LNCaP clone FGC (cell line): ENCODE results near the gene CILP.
"Not testable (repeated sequence)": the region's sequence is repeated elsewhere in the genome, so short reads cannot be mapped to it uniquely, and the experiment has no call there.

Experiments
- DNase-seq: peaks from one replicate; pipeline ENCODE4 v3.0.0-alpha.2; 2011; ENCODE audit warnings: low read depth
- H3K4me3 ChIP-seq: 2 replicates; pipeline ENCODE4 v1.5.1; 2011; ENCODE audit warnings: mild to moderate bottlenecking, low read depth, low read length, control low read depth
- TF ChIP-seq, protein P1 (sequence below): IDR thresholded peaks from 2 replicates; pipeline ENCODE4 v1.5.1; 2012; ENCODE audit warnings: mild to moderate bottlenecking; ENCODE audit not compliant: control insufficient read depth, insufficient read depth; ENCODE audit errors: extremely low read depth

CILP gene

DNA sequence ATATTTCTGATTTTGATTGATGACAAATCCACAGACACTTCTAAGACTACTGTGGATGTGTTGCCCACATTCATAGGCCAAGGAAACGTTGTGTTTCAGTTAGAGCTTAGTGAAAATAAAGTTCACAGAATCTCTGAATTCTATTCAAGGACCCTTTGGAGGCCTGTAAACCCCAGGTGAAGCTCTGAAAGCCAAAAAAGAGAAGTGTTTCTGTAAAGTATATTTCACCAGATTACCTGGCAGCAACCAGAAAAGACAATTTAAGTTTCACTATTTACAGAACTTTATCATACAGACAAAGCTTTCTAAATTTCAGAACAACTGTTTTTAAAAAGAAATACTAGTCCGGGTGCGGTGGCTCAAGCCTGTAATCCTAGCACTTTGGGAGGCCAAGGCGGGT, 28.7 kb downstream of the CILP start:
- no peak for DNase-seq
- TF ChIP-seq, protein P1, sequence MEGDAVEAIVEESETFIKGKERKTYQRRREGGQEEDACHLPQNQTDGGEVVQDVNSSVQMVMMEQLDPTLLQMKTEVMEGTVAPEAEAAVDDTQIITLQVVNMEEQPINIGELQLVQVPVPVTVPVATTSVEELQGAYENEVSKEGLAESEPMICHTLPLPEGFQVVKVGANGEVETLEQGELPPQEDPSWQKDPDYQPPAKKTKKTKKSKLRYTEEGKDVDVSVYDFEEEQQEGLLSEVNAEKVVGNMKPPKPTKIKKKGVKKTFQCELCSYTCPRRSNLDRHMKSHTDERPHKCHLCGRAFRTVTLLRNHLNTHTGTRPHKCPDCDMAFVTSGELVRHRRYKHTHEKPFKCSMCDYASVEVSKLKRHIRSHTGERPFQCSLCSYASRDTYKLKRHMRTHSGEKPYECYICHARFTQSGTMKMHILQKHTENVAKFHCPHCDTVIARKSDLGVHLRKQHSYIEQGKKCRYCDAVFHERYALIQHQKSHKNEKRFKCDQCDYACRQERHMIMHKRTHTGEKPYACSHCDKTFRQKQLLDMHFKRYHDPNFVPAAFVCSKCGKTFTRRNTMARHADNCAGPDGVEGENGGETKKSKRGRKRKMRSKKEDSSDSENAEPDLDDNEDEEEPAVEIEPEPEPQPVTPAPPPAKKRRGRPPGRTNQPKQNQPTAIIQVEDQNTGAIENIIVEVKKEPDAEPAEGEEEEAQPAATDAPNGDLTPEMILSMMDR, result no peak

DNA sequence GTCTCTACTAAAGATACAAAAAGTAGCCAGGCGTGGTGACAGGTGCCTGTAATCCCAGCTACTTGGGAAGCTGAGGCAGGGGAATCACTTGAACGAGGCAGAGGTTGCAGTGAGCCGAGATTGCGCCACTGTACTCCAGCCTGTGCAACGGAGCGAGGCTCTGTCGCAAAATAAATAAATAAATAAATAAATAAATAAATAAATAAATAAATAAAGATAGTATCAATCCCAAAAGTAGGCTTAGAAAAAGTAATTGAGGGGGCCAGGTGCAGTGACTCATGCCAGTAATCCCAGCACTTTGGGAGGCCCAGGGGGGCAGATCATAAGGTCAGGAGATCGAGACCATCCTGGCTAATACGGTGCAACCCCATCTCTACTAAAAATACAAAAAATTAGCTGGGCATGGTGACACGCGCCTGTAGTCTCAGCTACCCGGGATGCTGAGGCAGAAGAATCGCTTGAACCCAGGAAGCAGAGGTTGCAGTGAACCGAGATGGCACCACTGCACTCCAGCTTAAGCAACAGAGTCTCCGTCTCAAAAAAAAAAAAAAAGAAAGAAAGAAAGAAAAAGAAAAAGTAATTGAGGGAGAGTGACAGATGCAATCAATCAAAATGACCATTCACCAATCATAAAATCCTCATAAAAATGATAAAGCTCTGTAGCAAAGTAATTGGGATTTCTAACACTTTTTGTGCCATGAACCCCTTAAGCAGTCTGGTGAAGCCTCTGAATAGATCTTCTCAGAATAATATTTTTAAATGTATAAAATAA, 29.5 kb downstream of the CILP start:
- not testable (repeated sequence) for H3K4me3 ChIP-seq

More for the DNA sequence above, 28.7 kb downstream of the CILP start:
- no peak overlapping the region for H3K4me3 ChIP-seq

DNA sequence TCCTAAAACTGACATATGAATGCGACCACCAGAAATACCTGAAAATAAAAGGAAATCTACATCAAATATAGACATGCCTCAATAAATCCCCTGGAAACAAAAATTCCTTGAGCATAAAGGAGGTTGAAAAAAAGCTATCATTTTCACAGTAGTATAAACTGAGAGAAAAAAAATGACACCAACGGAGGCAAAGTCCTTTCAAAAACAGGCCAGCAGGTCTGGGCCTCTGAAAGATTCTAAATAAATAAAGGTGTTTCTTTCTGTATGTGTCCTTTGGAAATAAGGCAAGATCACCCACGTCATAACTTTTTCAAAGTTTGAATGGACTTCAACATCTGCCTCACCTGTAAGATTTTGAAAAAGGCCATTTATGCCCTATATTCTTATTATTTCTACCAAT, 31.1 kb downstream of the CILP start:
- DNase-seq, result no peak
- no peak overlapping the region for H3K4me3 ChIP-seq
- TF ChIP-seq, protein P1, result no peak

More for the DNA sequence above, 29.5 kb downstream of the CILP start:
- DNase-seq, result not testable (repeated sequence)

DNA sequence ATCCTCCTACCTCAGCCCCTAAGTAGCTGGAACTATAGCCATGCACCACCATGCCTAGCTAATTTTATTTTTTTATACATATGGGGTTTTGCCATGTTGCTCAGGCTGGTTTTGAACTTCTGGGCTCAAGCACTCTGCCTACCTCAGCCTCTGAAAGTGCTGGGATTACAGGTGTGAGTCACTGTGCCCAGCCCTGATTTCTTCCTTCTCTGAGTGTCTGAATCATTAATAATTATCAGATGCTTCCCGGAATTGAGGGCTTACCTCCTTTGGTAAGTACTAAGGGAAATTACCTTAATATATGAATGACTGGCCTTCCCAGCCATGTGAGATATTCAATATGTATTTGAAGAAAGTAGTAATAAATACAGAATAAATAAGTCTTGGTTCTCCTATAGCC, 33.4 kb downstream of the CILP start:
- TF ChIP-seq, protein P1, result no peak
- no peak for DNase-seq
- no peak overlapping the region for H3K4me3 ChIP-seq

DNA sequence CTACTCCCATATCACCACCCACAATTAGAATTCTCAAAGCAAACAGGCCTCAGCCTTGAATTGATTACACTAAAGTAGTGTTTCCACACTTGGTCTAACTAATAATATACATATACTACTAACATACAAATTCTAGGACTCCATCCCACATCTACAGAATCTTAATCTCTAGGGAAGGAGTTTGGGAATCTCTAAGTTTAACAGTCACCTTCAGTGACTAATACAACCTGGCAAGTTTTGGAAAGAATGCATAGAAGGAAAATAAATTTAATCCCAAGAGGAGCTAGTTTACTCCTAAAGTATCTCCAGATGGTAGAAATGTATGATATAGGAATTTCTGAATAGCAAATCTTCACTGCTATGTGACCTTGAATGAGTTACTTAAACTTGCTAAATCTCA, 35.2 kb downstream of the CILP start:
- DNase-seq, result no peak
- TF ChIP-seq, protein P1, result no peak
- no peak overlapping the region for H3K4me3 ChIP-seq

DNA sequence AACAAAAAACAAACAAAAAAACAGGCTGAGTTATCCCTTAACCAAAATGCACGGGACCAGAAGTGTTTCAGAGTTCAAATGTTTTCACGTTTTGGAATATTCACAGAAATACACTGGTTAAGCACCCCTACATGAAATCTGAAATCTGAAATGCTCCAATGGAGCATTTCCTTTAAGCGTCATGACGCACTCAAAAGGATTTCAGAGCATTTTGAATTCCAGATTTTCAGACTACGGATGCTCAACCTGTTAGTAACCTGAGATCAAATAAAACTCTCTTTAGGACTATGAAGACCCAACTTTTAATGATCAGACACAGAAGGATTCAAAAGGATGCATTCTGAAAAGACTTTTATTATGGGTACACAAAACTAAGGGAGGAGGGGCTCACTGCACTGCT, 35.8 kb downstream of the CILP start:
- no peak overlapping the region for H3K4me3 ChIP-seq
- no peak for DNase-seq
- TF ChIP-seq, protein P1, result no peak

DNA sequence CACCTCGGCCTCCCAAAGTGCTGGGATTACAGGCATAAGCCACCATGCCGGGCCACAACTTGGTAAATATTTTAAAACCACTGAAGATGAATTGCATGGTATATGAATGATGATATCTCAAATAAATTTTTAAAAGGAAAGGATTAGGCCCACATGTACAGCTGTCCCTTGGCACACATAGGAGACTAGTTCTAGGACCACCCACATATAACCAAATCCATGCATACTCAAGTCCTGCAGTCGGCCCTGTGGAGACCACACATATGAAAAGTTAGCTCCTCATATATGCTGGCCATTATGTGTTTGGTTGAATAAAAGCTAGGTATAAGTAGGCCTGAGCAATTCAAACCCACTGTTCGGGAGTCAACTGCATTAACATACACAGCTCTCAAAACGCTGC, 36.8 kb downstream of the CILP start:
- TF ChIP-seq, protein P1, result no peak
- no peak for DNase-seq
- H3K4me3 ChIP-seq, result no peak overlapping the region

DNA sequence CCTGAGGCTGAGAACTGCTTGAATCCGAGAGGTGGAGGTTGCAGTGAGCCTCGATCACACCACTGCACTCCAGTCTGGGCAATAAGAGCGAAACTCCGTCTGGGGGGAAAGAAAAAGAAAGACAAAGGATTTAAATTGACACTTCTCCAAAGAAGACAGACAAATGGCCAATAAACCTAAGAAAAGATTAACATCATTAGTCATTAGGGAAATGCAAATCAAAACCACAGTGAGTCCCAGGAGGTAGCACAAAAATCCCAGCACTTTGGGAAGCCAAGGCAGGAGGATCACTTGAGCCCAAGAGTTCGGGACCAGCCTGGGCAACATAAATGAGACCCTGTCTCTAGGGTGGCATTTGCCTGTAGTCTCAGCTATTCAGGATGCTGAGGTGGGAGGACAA, 38.7 kb downstream of the CILP start:
- no peak overlapping the region for H3K4me3 ChIP-seq
- DNase-seq, result no peak
- TF ChIP-seq, protein P1, result no peak
